Stimulated activated CD8-positive, alpha-beta memory T cell treated with anti-CD3 and anti-CD28 coated beads, Interleukin-15, amount 100 ng/mL, for 24 hours (primary cell): ENCODE results near the gene PLIN3.
"Not testable (repeated sequence)": the region's sequence is repeated elsewhere in the genome, so short reads cannot be mapped to it uniquely, and the experiment has no call there.

Experiments
- DNase-seq: peaks from one replicate; pipeline ENCODE4 v3.0.0-alpha.2; 2020; ENCODE audit warnings: low read depth

PLIN3 gene

DNA sequence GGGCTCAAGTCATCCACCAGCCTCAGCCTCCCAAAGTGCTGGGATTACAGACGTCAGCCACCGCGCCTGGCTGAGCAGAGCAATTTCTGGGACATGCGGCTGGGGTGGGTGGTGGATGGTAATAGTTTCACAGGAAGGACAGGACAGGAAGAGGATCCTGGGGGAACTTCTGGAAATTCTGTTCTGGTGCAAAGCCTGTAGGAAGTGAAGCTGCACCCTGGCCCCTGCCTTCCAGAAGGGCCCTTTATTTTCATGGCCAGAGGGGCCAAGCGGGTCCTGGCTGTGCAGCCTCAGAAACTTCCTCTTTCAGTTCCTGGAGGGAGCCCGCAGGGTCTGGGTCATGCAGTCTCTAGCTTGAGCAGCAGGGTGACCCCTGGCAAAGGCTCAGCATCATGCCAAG is 60.3 kb downstream of the PLIN3 start:
- no peak for DNase-seq

GRCh38 chr19:4806384-4806783 is 61.1 kb downstream of the PLIN3 start:
- DNase-seq, result no peak

DNA sequence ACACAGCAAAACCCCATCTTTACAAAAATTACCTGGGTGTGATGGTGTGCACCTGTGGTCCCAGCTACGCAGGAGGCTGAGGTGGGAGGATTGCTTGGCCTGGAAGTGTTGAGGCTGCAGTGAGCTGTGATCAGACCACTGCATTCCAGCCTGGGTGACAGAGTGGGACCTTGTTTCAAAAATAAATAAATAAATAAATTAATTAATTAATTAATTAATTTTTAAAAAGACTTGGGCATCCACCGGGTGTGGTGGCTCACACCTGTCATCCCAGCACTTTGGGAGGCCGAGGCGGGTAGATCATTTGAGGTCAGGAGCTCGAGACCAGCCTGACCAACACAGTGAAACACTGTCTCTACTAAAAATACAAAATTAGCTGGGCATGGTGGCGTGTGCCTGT is 62.3 kb downstream of the PLIN3 start:
- DNase-seq, result not testable (repeated sequence)

- peak; percentile 33 for DNase-seq
Observed at GRCh38 chr19:4803736-4804695, 63.5 kb downstream of the PLIN3 start.

DNA sequence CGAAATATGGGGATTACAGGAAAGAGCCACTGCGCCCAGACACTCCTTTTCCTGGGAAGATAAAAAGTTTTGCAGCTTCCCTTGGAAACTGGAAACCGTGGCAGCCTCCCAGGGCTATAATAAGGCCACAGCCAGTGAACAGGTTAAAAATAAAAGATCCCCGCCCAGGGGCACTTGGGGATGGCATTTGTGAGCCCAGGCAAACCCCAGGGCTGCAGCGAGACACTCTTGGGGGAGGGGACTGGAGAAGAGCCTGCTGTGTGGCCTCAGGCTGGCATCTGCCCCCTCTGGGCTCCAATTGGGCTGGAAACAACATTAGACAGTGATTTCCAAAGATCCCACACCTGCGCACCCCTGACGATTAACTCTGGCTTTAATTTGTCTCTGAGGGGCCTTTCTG is 64.8 kb downstream of the PLIN3 start:
- DNase-seq, result no peak

DNA sequence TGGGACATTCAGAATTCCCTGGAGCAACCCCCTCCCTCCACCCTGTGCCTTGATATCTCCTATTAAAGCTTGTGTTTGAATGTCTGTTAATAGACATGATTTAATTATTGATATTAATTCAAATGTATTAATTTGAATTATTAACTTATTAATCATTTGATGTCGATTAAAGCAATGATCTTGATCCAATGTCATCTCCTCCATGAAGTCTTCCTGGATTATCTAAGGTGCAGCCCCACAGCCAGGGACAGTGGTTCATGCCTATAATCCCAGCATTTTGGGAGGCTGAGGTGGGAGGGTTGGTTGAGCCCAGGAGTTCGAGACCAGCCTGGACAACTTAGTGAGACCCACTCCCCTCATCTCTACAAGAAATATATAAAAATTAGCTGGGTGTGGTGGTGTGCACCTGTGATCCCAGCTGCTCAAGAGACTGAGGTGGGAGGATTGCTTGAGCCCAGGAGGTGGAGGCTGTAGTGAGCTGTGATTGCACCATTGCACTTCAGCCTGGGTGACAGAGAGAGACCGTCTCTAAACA is 66.3 kb downstream of the PLIN3 start:
- no peak for DNase-seq

- DNase-seq, result no peak
Observed at GRCh38 chr19:4800591-4801081, 66.8 kb downstream of the PLIN3 start.

- DNase-seq, result no peak
Observed at GRCh38 chr19:4795400-4795799, 72.1 kb downstream of the PLIN3 start.

GRCh38 chr19:4794971-4795370 is 72.5 kb downstream of the PLIN3 start:
- no peak for DNase-seq

GRCh38 chr19:4793278-4793677 is 74.2 kb downstream of the PLIN3 start:
- not testable (repeated sequence) for DNase-seq

- DNase-seq, result not testable (repeated sequence)
Observed at GRCh38 chr19:4792866-4793195, 74.6 kb downstream of the PLIN3 start.

GRCh38 chr19:4792019-4792865 is 75.2 kb downstream of the PLIN3 start:
- DNase-seq, result not testable (repeated sequence)

DNA sequence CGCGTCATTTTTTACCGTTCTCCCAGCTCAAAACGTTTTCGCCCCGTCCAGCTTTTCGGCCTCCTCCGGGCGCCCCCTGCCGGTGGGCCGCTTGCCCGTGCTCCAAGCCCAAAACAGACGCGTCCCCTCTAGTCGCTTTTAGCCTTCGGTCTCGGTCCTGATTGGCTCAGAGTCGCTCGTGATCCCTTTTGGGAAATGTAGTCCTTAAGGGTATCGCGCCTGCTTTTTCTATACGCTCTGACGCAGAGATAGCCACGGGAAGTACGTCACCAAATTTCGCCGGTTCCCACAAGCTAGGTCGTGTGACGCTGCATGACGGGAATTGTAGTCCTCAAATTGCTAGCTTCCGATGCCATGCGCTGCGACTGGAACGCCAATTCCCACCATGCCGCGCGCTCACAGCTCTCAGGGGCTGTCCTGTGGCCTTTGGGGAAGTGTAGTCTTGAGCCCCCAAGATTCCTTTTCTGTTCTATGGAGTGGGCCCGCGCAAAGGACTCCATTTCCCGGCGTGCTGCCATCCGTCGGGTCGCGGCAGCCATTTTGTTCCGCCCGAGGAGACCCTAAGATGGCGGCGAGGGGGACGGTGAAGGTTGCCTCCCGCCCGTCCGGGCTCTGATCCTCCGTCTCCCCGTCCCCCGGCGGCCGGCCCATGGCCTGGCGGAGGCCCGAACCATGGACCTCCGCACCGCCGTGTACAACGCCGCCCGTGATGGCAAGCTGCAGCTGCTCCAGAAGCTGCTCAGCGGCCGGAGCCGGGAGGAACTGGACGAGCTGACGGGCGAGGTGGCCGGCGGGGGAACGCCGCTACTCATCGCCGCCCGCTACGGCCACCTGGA is 76.1 kb downstream of the PLIN3 start, which contains the start of gene FEM1A:
Gene FEM1A (plus strand): TSS at position 552 of the 836 bp plus-strand sequence. CDS start 121 bp downstream, at position 673.
- DNase-seq, result peak; percentile 97
